Central memory CD8-positive, alpha-beta T cell (primary cell): ENCODE data around the gene FASLG.

Experiments
- ATAC-seq: fragments of 150-1000 bp; cut with Tn5 transposase; replicated peaks from 2 replicates; pipeline ENCODE4 v1.10.0; 2022; ENCODE audit warnings: mild to moderate bottlenecking, moderate FRiP score, moderate number of reproducible peaks; ENCODE audit not compliant: poor library complexity, severe bottlenecking; ENCODE audit errors: extremely low read depth
- DNase-seq, 2 donors: peaks; one replicate each; pipeline ENCODE4 v3.0.0; 2021; ENCODE audit warnings: low spot score in 2 of 2
- H3K27ac Mint-ChIP-seq: one replicate; pipeline ENCODE4 v1.8.0; 2022; ENCODE audit warnings: low read depth, mild to moderate bottlenecking, moderate library complexity, mixed read lengths
- H3K27me3 Mint-ChIP-seq: one replicate; pipeline ENCODE4 v1.8.0; 2022; ENCODE audit warnings: mixed read lengths
- H3K36me3 Mint-ChIP-seq: one replicate; pipeline ENCODE4 v1.8.0; 2022; ENCODE audit warnings: mild to moderate bottlenecking, moderate library complexity, mixed read lengths; ENCODE audit not compliant: insufficient read depth
- H3K4me1 Mint-ChIP-seq: one replicate; pipeline ENCODE4 v1.8.0; 2022; ENCODE audit warnings: mixed read lengths
- H3K4me3 Mint-ChIP-seq: one replicate; pipeline ENCODE4 v1.8.0; 2022; ENCODE audit warnings: mild to moderate bottlenecking, moderate library complexity, mixed read lengths
- H3K9me3 Mint-ChIP-seq: one replicate; pipeline ENCODE4 v1.8.0; 2022; ENCODE audit warnings: mixed read lengths

Gene FASLG

DNA sequence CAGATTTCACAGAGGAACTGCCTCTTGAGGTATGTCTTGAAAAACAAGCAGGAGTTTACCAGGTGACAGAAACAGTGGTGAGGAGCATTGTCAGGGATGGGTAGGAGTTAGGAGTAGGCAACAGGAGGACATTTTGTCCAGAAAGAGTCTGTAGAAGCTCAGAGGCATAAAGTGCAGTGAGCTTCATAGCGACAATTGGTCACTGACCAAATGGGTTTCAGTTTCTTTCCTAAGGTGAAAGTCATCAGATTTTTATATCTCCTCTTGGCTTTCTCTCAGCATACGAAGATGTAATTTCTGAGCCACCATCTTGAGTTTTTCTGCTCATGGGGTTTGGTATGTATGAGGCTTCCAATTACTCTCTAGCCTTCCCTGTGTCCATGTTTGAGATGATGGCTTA, 29.3 kb upstream of the FASLG start:
- Mint-ChIP-seq H3K36me3 (no peaks in the 10 kb centered on the region), H3K9me3 (no peaks in the 10 kb centered on the region), H3K4me3 (no peak overlapping the region), H3K27ac (no peak overlapping the region), H3K4me1 (peaks cover 16% of the 10 kb centered on the region), H3K27me3 (no peaks in the 10 kb centered on the region)
- DNase-seq (no peak), ATAC-seq (no peak)

DNA sequence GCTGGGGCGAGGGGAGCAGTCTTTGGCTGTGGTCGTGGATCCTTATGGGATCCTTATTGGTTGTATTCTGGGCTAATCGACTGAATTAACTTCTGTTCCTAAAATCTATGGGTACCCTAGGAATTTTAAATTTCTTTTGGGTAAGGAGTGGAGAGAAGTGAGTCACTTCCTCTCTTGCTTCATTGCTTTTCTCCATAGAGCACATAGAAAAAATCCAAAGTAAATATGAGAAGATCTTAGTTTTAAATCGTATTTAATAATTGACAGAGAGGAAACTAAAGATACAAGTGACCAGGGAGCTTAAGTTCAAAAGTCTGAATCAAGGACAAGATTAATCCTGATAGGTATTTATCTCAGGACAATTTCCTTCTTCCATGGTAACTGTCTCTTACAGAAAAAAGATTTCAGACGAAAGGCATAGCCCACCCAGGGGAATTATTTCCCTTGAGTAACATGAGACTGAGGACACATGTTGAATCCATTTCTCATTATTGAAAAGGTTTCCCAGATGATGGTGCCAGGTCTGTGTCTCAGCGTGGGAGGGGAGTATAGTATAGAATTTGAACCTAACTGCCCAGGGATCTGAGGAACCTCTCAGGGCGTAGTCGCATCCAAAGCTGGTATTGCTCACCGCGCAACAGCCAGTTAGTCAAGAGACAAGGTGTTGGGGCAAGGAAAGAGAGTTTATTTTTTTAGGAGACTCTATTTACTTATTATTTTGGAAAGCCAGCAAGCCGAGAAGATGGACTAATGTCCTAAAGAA, 28.7 kb upstream of the FASLG start:
- no peak for ATAC-seq
- Mint-ChIP-seq H3K36me3 (no peaks in the 10 kb centered on the region), H3K9me3 (no peaks in the 10 kb centered on the region), H3K27me3 (no peaks in the 10 kb centered on the region), H3K27ac (no peak overlapping the region), H3K4me3 (no peak overlapping the region), H3K4me1 (peaks cover 16% of the 10 kb centered on the region)
- no peak for DNase-seq

DNA sequence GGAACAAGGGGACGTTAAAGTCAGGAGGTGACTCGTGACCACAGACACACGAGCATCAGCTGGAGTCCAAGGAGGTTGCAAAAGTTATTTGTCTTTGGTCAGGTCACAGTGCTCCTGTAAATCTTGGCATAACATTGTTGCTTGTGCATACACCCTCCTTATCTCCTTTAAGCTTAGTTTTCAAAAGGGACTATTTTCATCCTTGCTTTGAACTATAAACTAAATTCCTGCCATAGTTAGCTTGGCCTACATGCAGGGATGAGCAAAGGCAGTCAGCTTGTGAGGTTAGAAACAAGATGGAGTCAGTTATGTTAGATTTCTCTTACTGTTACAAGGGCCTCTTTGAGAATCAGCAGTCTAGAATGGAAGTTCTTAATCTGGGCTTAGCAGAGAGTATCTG, 28.0 kb upstream of the FASLG start:
- ATAC-seq = no peak
- Mint-ChIP-seq H3K9me3 (no peaks in the 10 kb centered on the region), H3K27me3 (no peaks in the 10 kb centered on the region), H3K36me3 (no peaks in the 10 kb centered on the region), H3K4me1 (peaks cover 14% of the 10 kb centered on the region), H3K4me3 (no peak overlapping the region), H3K27ac (no peak overlapping the region)
- DNase-seq = no peak

DNA sequence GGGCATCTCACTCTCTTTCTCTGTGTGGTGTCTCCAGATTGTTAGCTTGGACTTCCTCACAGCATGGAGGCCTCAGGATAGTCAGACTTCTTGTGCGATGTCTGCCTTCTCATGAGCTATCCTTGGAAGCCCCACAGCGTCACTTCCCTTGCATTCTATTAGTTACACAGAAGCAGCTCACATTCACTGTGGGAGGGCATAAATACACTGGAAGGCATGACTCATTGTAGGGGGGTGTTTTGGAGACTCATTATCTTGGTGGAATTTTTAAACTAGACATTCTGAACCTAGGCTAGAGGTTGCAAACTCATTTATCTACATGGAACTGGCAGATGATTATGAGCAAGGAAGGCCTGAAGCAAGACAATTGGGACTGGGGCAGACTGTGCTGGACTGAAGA, 21.4 kb upstream of the FASLG start:
- Mint-ChIP-seq H3K4me1 (peaks cover 51% of the 10 kb centered on the region), H3K4me3 (no peak overlapping the region), H3K36me3 (peaks cover 2% of the 10 kb centered on the region), H3K9me3 (peaks cover 5% of the 10 kb centered on the region), H3K27ac (peak overlapping the region; percentile 77), H3K27me3 (no peaks in the 10 kb centered on the region)
- ATAC-seq (no peak), DNase-seq (no peak)

DNA sequence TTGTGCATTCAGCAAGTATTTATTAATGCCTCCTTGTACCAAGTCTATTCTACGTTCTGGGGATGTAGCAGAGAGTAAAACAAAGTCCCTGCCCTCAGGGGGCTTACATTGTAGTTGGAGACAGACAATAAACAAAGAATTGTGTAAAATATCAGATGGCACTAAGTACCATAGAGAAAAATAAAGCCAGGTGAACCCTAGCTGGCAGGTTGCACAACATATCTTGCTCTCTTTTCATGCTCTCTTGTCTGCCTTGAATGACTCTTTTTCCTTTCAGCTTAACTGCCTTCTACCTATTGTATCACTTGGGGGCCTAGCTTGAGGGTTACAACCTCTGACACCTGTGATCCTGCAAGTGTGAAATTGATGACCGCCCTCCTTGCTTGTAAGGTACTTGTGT, 20.7 kb upstream of the FASLG start:
- Mint-ChIP-seq H3K27ac (peak overlapping the region; percentile 77), H3K36me3 (peaks cover 2% of the 10 kb centered on the region), H3K27me3 (no peaks in the 10 kb centered on the region), H3K9me3 (peaks cover 5% of the 10 kb centered on the region), H3K4me3 (peak overlapping the region; percentile 68), H3K4me1 (peaks cover 56% of the 10 kb centered on the region)
- ATAC-seq = no peak
- DNase-seq = no peak

DNA sequence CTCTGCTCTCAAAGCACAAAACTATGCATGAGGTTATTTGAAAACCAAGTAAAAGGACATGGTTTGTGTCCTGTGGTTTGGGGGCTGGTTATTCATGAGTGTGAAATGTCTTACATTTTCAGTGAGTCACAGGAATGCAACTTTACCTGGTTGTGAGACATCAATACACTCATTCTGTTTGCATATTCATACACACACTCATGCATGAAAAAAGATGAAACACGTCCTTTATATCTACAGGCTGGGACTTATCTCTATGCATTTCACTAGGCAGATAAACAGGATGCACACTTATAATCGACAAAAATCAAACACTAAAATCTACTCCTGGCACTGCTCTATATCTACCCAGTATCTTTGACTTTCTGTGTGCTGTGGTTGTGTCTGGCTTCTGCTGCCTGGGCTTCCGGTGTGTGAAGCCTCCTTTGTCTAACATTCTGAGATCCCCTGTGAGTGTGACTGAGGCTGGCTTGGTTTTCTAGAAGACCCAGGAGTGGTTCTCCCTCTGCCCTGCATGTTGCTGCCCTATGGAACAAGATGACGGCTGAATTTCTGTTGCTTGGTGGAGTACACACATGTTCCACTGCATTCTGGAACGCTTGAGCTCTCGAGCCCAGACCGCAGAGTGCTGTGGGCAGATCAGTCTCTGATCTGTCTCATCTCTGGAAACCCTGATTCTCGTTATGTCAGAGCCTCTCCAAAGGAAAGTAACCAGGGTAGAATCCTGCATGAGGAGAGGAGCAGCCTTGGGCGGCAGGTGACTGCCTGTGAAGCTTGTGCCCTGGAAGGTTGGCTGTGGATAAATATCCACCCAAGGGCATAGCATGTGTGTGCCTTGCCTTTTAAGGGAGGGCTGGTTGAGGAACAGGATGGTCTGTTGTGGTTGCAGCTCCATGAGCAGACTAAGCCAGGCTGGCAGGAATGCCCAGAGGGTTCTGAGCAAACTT, 19.7 kb upstream of the FASLG start:
- ATAC-seq = peak; percentile 86
- Mint-ChIP-seq H3K9me3 (peaks cover 5% of the 10 kb centered on the region), H3K36me3 (peaks cover 2% of the 10 kb centered on the region), H3K4me1 (peaks cover 65% of the 10 kb centered on the region), H3K4me3 (peak overlapping the region; percentile 68), H3K27me3 (no peaks in the 10 kb centered on the region), H3K27ac (peak overlapping the region; percentile 77)
- peak; percentile 24 to 62 for DNase-seq

DNA sequence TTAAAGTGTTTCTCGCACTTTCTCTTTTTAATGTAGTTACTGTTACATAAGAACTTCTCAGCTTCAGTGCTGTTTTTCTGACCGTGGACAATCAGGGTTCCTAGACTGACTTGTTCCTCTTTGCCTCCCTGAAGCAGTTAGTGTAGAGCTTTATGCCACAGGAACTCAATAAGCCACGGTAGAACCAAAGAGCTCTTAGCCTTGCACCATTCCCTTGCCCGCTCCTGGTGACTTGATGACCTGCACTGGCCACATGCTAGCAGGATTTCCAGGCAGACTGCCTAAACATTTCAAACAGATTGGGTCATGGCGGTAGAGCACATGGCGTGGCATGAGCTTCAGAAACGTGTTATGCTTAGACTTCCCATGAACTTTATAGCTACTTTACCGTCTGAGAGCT, 18.8 kb upstream of the FASLG start:
- Mint-ChIP-seq H3K27ac (peak overlapping the region; percentile 77), H3K27me3 (no peaks in the 10 kb centered on the region), H3K36me3 (peaks cover 2% of the 10 kb centered on the region), H3K4me3 (peak overlapping the region; percentile 68), H3K4me1 (peaks cover 74% of the 10 kb centered on the region), H3K9me3 (peaks cover 5% of the 10 kb centered on the region)
- DNase-seq (no peak), ATAC-seq (no peak)

DNA sequence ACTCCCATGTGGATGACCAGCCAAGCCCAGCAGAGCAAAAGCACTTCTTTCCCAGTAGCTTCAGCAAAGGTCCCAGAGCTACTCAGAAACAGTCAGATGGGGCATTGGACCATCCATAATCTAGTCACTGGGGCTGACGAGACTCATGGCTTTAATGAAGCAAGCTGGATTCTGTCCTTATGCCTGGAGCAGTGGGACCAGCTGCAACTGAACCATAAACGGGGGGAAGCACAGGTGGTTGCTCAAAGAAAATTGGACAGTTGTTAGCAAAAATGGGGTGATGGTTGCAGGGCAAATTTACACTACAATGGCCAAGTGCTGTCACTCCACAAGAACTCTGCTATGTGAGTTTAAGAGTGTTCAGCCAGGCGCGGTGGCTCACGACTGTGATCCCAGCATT, 17.4 kb upstream of the FASLG start:
- Mint-ChIP-seq H3K4me3 (peak overlapping the region; percentile 8), H3K27ac (no peak overlapping the region), H3K4me1 (peaks cover 86% of the 10 kb centered on the region), H3K9me3 (peaks cover 5% of the 10 kb centered on the region), H3K27me3 (no peaks in the 10 kb centered on the region), H3K36me3 (peaks cover 2% of the 10 kb centered on the region)
- DNase-seq (no peak), ATAC-seq (no peak)

DNA sequence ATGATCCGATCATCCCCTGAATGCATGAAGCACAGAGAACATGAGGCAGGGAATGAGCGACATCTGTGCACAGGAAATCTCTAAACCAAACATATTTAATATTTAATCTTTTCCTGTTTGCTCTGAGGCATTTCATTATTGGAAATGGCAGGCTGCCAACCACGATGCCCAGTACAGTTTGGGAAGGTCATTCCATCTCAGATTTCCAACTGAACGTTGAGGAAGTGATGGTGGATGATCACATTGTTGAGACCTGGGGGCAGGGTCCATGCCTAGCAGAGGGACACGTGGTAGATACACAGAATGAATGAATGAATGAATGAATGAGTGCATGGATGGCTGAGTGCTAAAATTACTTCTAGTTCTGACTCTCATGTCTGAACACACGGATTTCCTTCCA, 15.9 kb upstream of the FASLG start:
- Mint-ChIP-seq H3K36me3 (peaks cover 2% of the 10 kb centered on the region), H3K9me3 (no peaks in the 10 kb centered on the region), H3K27me3 (no peaks in the 10 kb centered on the region), H3K4me3 (peak overlapping the region; percentile 66), H3K4me1 (peaks cover 86% of the 10 kb centered on the region), H3K27ac (no peak overlapping the region)
- DNase-seq = no peak
- ATAC-seq = no peak

DNA sequence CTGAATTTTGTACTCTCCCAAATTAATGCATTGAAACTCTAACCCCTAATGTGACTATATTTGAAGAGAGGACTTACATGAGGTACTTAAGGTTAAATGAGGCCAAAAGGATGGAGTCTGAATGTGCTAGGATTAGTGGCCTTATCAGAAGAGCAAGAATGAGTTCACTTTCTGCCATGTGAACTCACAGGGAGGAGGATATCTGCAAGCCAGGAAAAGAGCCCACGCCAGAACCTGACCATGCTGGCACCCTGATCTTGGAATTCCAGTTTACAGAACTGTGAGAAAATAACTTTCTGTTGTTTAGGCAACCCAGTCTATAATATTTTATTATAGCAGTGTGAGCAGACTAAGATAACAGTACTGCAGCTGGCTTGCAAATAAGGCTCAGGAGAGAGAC, 12.2 kb upstream of the FASLG start:
- H3K4me1 Mint-ChIP-seq = peaks cover 62% of the 10 kb centered on the region
- H3K9me3 Mint-ChIP-seq = no peaks in the 10 kb centered on the region
- H3K27ac Mint-ChIP-seq = peak overlapping the region; percentile 82
- no peaks in the 10 kb centered on the region for H3K27me3 Mint-ChIP-seq
- peak overlapping the region; percentile 38 for H3K4me3 Mint-ChIP-seq
- peaks cover 1% of the 10 kb centered on the region for H3K36me3 Mint-ChIP-seq
- ATAC-seq = no peak
- no peak for DNase-seq

DNA sequence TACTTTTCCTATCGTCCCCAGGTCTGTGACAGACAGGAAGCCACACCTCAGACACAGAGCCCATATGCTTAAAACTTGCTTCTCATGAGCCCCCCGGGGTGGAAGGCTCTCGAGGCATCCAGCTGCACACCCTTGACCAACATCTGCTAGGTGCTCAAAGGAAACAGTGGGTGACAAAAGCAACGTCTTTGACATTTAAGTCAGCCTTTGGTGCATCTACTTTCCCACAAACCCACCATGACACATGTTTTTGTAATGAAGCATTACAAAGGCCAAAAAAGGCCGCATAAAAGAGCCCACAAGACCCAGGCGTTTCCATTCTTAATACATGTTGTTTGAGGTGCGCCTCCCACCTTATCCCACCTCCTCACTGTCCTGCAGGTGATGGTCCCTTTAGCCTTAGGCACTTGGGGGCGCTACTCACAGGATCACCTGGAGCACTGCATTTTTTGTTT, 11.8 kb upstream of the FASLG start:
- Mint-ChIP-seq H3K36me3 (peaks cover 1% of the 10 kb centered on the region), H3K4me1 (peaks cover 62% of the 10 kb centered on the region), H3K9me3 (no peaks in the 10 kb centered on the region), H3K27ac (peak overlapping the region; percentile 82), H3K27me3 (no peaks in the 10 kb centered on the region), H3K4me3 (peak overlapping the region; percentile 38)
- peak; percentile 82 for ATAC-seq
- DNase-seq = peak in 1 of 2 donors; percentile 58

DNA sequence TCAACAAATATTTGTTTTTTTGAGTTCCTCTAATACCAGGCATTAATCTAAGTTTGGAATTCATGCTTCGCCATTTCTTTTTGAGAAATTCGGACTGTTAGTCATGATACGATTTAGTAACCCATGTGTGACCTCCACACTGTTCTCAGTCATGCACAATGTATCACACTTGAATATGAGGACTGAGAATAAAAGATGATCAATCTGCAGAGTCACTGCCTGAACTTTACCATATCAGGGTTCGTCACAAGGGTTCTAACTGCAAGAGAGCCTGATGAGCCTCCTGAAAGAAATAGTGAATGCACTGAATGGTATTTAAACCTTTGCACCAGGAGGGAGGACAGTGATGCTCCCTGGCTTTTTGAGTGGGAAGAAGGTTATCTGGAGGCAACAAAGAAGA, 10.9 kb upstream of the FASLG start:
- ATAC-seq (no peak), DNase-seq (no peak)
- peak overlapping the region; percentile 82 for H3K27ac Mint-ChIP-seq
- no peak overlapping the region for H3K4me3 Mint-ChIP-seq
- H3K9me3 Mint-ChIP-seq = no peaks in the 10 kb centered on the region
- peaks cover 1% of the 10 kb centered on the region for H3K36me3 Mint-ChIP-seq
- peaks cover 65% of the 10 kb centered on the region for H3K4me1 Mint-ChIP-seq
- H3K27me3 Mint-ChIP-seq = no peaks in the 10 kb centered on the region
